ENCODE data around the gene MYO3B.
"Not testable (repeated sequence)": the region's sequence is repeated elsewhere in the genome, so short reads cannot be mapped to it uniquely, and the experiment has no call there.

Gene MYO3B

DNA sequence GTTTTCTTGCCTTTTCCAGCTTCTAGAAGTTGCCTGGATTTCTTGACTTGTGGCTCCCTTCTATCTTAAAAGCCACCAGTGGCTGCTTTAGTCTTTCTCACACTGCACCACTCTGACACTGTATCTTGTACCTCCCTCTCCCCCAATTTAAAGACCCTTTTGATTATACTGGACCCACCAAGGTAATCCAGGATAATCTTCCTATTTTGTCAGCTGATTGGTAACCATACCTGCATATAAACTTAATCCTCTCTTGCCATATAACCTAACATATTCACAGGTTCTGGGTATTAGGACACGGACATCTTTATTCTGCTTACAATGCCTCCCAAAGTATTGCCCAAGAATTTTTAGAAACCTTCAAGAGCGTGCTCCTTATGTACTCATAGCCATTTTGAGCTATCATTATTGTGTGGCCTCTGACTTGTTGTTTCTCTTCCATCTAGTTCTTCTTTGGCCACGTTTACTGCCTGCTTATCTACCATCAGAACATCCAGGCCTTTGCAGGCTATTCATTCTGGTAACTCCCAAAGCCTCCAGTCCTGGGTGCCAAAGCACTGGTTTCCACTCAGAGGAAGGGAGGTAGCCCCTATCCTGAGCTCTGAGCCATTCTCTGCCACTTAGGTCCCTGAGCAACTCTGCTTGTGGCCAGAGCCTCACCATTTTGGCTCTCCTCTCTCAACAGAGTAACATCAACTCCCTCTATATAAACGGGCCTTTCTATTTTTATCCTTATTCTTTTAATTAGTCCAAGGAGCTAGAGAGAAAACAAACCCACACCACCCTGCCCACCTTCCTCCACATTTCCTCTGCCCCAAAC lies 70.8 kb downstream of the MYO3B start:
- Mint-ChIP-seq H3K9me3 (no peaks in the 10 kb centered on the region), H3K27ac (no peak overlapping the region), H3K27me3 (peaks cover 30% of the 10 kb centered on the region), H3K36me3 (no peaks in the 10 kb centered on the region), H3K4me1 (no peaks in the 10 kb centered on the region), H3K4me3 (no peak overlapping the region)
- ATAC-seq, result no peak

DNA sequence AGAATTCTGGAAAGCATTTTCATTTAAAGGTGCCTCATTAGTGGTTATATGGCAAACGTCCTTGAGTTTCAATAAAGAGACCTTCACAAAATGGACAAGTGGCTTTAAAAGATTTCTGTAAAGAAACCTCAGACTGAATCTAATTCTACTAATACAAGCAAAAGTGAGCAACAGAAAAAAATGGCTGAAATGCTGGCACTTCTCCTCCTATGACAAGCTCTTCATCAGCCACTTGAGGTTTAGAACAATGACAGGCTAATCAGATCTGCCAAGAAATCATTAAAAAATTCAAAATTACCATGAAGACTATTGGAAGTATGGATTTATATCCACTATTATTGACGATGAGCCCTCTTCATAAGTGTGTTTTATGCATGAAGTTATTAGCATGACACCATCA lies 71.8 kb downstream of the MYO3B start:
- H3K9me3 Mint-ChIP-seq, result no peaks in the 10 kb centered on the region
- H3K27ac Mint-ChIP-seq, result no peak overlapping the region
- no peaks in the 10 kb centered on the region for H3K4me1 Mint-ChIP-seq
- H3K27me3 Mint-ChIP-seq, result peaks cover 30% of the 10 kb centered on the region
- H3K4me3 Mint-ChIP-seq, result no peak overlapping the region
- ATAC-seq, result no peak
- no peaks in the 10 kb centered on the region for H3K36me3 Mint-ChIP-seq

- Mint-ChIP-seq H3K27me3 (peaks cover 29% of the 10 kb centered on the region), H3K4me1 (no peaks in the 10 kb centered on the region), H3K27ac (no peak overlapping the region), H3K4me3 (no peak overlapping the region), H3K9me3 (no peaks in the 10 kb centered on the region), H3K36me3 (no peaks in the 10 kb centered on the region)
- ATAC-seq, result no peak
Measured at GRCh38 chr2:170250584-170250983, 72.6 kb downstream of the MYO3B start.

DNA sequence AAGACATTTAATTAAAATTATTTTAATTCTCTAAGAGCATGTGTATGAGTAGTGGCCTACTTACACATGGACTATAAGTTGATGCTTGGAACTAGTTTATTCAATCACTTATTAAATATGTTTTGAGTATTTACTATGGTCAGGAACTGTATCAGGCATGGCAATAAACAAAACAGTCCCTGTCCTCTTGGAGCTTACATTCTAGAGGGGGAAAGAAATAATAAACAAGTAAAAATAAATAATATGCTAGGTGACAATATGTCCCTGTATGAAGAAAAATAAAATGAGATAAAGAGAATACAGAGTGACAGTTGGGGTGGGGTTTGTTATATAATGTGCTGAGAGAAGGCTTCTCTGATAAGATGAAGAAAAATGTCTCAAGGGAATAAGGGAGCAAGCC lies 74.5 kb downstream of the MYO3B start:
- peaks cover 29% of the 10 kb centered on the region for H3K27me3 Mint-ChIP-seq
- H3K36me3 Mint-ChIP-seq, result no peaks in the 10 kb centered on the region

GRCh38 chr2:170253721-170254230 lies 75.8 kb downstream of the MYO3B start:
- Mint-ChIP-seq H3K4me1 (no peaks in the 10 kb centered on the region), H3K4me3 (no peak overlapping the region), H3K27ac (no peak overlapping the region), H3K27me3 (peaks cover 29% of the 10 kb centered on the region), H3K9me3 (peaks cover 3% of the 10 kb centered on the region), H3K36me3 (no peaks in the 10 kb centered on the region)
- ATAC-seq, result no peak

More for the DNA sequence above, 74.5 kb downstream of the MYO3B start:
- no peak overlapping the region for H3K27ac Mint-ChIP-seq
- no peak overlapping the region for H3K4me3 Mint-ChIP-seq
- no peak for ATAC-seq
- peaks cover under 1% of the 10 kb centered on the region for H3K9me3 Mint-ChIP-seq
- no peaks in the 10 kb centered on the region for H3K4me1 Mint-ChIP-seq

- H3K36me3 Mint-ChIP-seq, result no peaks in the 10 kb centered on the region
- H3K27me3 Mint-ChIP-seq, result peaks cover 29% of the 10 kb centered on the region
- ATAC-seq, result no peak
- H3K27ac Mint-ChIP-seq, result no peak overlapping the region
- H3K4me3 Mint-ChIP-seq, result no peak overlapping the region
- H3K9me3 Mint-ChIP-seq, result peaks cover 3% of the 10 kb centered on the region
- no peaks in the 10 kb centered on the region for H3K4me1 Mint-ChIP-seq
Measured at GRCh38 chr2:170254293-170254732, 76.4 kb downstream of the MYO3B start.

GRCh38 chr2:170255137-170255536 lies 77.2 kb downstream of the MYO3B start:
- Mint-ChIP-seq H3K9me3 (peaks cover 3% of the 10 kb centered on the region), H3K27me3 (peaks cover 29% of the 10 kb centered on the region), H3K4me3 (no peak overlapping the region), H3K27ac (no peak overlapping the region), H3K4me1 (no peaks in the 10 kb centered on the region), H3K36me3 (no peaks in the 10 kb centered on the region)
- ATAC-seq, result no peak

- no peak for ATAC-seq
- H3K27me3 Mint-ChIP-seq, result peaks cover 29% of the 10 kb centered on the region
- no peak overlapping the region for H3K27ac Mint-ChIP-seq
- H3K36me3 Mint-ChIP-seq, result no peaks in the 10 kb centered on the region
- H3K4me1 Mint-ChIP-seq, result no peaks in the 10 kb centered on the region
- H3K9me3 Mint-ChIP-seq, result peaks cover 5% of the 10 kb centered on the region
- H3K4me3 Mint-ChIP-seq, result no peak overlapping the region
Measured at GRCh38 chr2:170255971-170256370, 78.0 kb downstream of the MYO3B start.

GRCh38 chr2:170258382-170258781 lies 80.4 kb downstream of the MYO3B start:
- no peaks in the 10 kb centered on the region for H3K36me3 Mint-ChIP-seq
- no peak overlapping the region for H3K4me3 Mint-ChIP-seq
- ATAC-seq, result no peak
- H3K27me3 Mint-ChIP-seq, result peaks cover 17% of the 10 kb centered on the region
- peaks cover 5% of the 10 kb centered on the region for H3K9me3 Mint-ChIP-seq
- H3K4me1 Mint-ChIP-seq, result no peaks in the 10 kb centered on the region
- no peak overlapping the region for H3K27ac Mint-ChIP-seq

GRCh38 chr2:170260188-170260587 lies 82.2 kb downstream of the MYO3B start:
- Mint-ChIP-seq H3K4me1 (no peaks in the 10 kb centered on the region), H3K27ac (no peak overlapping the region), H3K4me3 (no peak overlapping the region), H3K27me3 (no peaks in the 10 kb centered on the region), H3K9me3 (peaks cover 5% of the 10 kb centered on the region), H3K36me3 (no peaks in the 10 kb centered on the region)
- no peak for ATAC-seq

DNA sequence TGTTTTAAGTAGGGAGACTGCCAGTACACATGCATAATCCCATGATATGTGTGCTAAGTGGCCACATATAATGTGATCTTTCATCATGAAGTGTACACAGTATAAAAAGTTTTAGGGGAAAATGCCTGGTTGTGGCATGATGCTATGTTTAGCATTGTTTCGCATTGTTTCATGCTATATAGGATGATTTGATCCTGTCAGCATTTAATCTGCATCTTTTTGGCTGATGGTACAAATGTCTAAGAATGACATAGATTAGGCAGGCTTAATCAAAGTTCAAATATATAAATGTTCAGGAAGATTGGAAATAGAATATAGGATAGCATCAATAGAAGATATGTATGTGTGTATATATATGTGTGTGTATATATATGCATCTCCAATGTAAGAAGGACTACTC lies 83.6 kb downstream of the MYO3B start:
- Mint-ChIP-seq H3K36me3 (no peaks in the 10 kb centered on the region), H3K27me3 (no peaks in the 10 kb centered on the region), H3K9me3 (peaks cover 5% of the 10 kb centered on the region), H3K27ac (no peak overlapping the region), H3K4me3 (no peak overlapping the region), H3K4me1 (no peaks in the 10 kb centered on the region)
- no peak for ATAC-seq

GRCh38 chr2:170262343-170262742 lies 84.4 kb downstream of the MYO3B start:
- no peak overlapping the region for H3K27ac Mint-ChIP-seq
- peaks cover 5% of the 10 kb centered on the region for H3K9me3 Mint-ChIP-seq
- H3K36me3 Mint-ChIP-seq, result no peaks in the 10 kb centered on the region
- H3K4me3 Mint-ChIP-seq, result no peak overlapping the region
- no peaks in the 10 kb centered on the region for H3K4me1 Mint-ChIP-seq
- H3K27me3 Mint-ChIP-seq, result no peaks in the 10 kb centered on the region
- ATAC-seq, result no peak

- no peaks in the 10 kb centered on the region for H3K27me3 Mint-ChIP-seq
- ATAC-seq, result no peak
- no peak overlapping the region for H3K4me3 Mint-ChIP-seq
- no peaks in the 10 kb centered on the region for H3K4me1 Mint-ChIP-seq
- no peaks in the 10 kb centered on the region for H3K36me3 Mint-ChIP-seq
- no peak overlapping the region for H3K27ac Mint-ChIP-seq
- H3K9me3 Mint-ChIP-seq, result peaks cover 4% of the 10 kb centered on the region
Measured at GRCh38 chr2:170262806-170263205, 84.9 kb downstream of the MYO3B start.

DNA sequence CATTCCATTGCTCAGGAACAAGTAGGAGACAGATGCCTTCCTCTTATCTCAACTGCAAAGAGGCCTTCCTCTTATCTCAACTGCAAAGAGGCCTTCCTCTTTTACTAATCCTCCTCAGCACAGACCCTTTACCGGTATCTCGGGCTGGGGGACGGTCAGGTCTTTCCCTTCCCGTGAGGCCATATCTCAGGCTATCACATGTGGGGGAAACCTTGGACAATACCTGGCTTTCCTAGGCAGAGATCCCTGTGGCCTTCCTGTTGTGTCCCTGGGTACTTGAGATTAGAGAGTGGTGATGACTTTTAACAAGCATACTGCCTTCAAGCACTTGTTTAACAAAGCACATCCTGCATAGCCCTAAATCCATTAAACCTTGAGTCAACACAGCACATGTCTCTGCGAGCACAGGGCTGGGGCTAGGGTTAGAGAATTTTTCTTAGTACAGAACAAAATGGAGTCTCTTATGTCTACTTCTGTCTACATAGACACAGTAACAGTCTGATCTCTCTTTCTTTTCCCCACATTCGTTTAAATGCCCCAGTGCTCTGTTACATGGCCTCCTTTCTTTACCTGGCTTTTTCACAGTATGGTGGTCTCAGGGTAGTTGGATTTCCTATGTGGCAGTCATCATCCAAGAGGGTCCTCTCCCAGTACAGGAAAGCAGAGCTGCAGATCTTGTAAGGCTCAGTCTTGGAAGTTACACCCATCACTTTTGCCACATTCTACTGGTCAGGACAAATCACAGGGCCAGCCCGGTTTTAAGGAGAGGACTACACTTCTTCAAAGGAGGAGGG lies 86.0 kb downstream of the MYO3B start:
- H3K27me3 Mint-ChIP-seq, ATAC-seq, H3K9me3 Mint-ChIP-seq, H3K4me3 Mint-ChIP-seq, H3K27ac Mint-ChIP-seq, H3K4me1 Mint-ChIP-seq, H3K36me3 Mint-ChIP-seq: not testable (repeated sequence)

DNA sequence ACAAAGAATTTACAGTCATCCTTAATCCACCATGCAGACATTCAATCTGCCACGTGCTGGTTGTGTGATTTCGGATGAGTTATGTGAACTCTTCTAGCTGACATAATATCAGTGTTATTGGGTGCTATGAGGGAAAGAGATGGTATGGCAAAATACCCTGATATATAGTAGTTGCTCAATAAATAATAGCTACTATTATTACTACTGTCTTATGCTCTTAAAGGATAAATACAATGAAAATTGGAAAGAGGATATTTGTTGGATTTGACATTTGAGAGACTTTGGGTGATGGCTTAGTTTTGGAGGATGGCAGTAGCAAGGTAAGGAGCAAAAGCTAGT lies 86.5 kb downstream of the MYO3B start:
- Mint-ChIP-seq H3K9me3 (peaks cover 4% of the 10 kb centered on the region), H3K4me1 (no peaks in the 10 kb centered on the region), H3K27ac (no peak overlapping the region), H3K27me3 (no peaks in the 10 kb centered on the region), H3K4me3 (no peak overlapping the region), H3K36me3 (no peaks in the 10 kb centered on the region)
- ATAC-seq, result no peak

GRCh38 chr2:170264865-170265264 lies 86.9 kb downstream of the MYO3B start:
- no peak for ATAC-seq
- Mint-ChIP-seq H3K4me3 (no peak overlapping the region), H3K27me3 (no peaks in the 10 kb centered on the region), H3K27ac (no peak overlapping the region), H3K36me3 (no peaks in the 10 kb centered on the region), H3K9me3 (peaks cover 4% of the 10 kb centered on the region), H3K4me1 (no peaks in the 10 kb centered on the region)

Measured in stimulated activated memory B cell treated with anti-CD40 and anti-IgM and Interleukin-4, amounts not matched to agents 10 μg/mL and 1 μg/mL and 100 μg/mL, for 72 hours (primary cell).